WERI-Rb-1 (cell line): ENCODE data around the gene KLHDC10.
A peak's percentile ranks its signal among the peaks of the same experiment; 100 is the strongest.

ENCODE experiments used
- DNase-seq: peaks from one replicate; pipeline ENCODE4 v3.0.0-alpha.2; 2020
- H3K27ac ChIP-seq: fragments of 250-450 bp; sonication (Bioruptor Pico); 2 replicates; pipeline ENCODE4 v1.5.1; 2020; ENCODE audit warnings: mild to moderate bottlenecking, moderate library complexity
- H3K27me3 ChIP-seq: fragments of 250-450 bp; sonication (Bioruptor Pico); 2 replicates; pipeline ENCODE4 v1.5.1; 2021; ENCODE audit warnings: mild to moderate bottlenecking, low read depth, moderate library complexity; ENCODE audit not compliant: insufficient read depth, severe bottlenecking
- H3K36me3 ChIP-seq: fragments of 250-450 bp; sonication (Bioruptor Pico); 2 replicates; pipeline ENCODE4 v1.5.1; 2020; ENCODE audit warnings: mild to moderate bottlenecking, moderate library complexity
- H3K4me3 ChIP-seq: 2 replicates; pipeline ENCODE4 v1.5.1; 2011; ENCODE audit warnings: low read depth, mild to moderate bottlenecking, control low read depth, low read length
- H3K9me3 ChIP-seq: fragments of 250-450 bp; sonication (Bioruptor Pico); 2 replicates; pipeline ENCODE4 v1.5.1; 2021; ENCODE audit warnings: mild to moderate bottlenecking, moderate library complexity; ENCODE audit not compliant: severe bottlenecking
- TF ChIP-seq, protein P1 (sequence below): IDR thresholded peaks from 2 replicates; pipeline ENCODE4 v1.5.1; 2011; ENCODE audit warnings: low read depth, mild to moderate bottlenecking, control low read depth, inconsistent platforms, low read length

Gene KLHDC10

DNA sequence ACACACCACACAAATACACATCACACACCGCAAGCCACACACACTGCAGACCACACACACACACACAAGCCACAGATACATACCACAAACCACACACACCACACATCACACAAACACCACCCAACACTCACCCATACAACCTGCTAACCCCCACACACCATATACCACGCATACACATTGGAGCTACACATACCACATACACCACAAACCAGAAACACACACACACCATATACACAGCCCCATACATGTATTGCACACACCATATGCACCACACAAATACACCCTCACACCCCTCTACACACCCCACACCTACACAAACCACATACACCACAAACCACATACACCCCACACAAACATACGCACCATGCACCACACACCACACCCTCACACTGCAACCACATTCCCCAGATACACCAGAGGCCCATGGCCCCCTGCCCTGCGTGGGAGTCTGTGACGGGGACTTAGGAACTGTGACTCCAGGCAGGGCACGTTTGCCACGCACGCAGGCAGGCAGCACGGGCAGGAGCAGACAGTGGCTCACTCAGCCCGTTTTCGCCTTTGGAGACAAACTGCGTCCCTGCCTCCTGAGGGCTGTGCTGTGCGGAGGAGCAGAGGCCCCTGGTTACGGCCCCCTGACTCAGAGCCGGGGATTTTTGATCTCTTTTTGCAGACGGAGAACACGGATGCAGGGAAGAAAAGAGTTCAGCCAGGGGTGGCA, 82.3 kb downstream of the KLHDC10 start:
- H3K36me3 ChIP-seq = no peaks in the 10 kb centered on the region
- H3K9me3 ChIP-seq = no peaks in the 10 kb centered on the region
- H3K27ac ChIP-seq = no peak overlapping the region

DNA sequence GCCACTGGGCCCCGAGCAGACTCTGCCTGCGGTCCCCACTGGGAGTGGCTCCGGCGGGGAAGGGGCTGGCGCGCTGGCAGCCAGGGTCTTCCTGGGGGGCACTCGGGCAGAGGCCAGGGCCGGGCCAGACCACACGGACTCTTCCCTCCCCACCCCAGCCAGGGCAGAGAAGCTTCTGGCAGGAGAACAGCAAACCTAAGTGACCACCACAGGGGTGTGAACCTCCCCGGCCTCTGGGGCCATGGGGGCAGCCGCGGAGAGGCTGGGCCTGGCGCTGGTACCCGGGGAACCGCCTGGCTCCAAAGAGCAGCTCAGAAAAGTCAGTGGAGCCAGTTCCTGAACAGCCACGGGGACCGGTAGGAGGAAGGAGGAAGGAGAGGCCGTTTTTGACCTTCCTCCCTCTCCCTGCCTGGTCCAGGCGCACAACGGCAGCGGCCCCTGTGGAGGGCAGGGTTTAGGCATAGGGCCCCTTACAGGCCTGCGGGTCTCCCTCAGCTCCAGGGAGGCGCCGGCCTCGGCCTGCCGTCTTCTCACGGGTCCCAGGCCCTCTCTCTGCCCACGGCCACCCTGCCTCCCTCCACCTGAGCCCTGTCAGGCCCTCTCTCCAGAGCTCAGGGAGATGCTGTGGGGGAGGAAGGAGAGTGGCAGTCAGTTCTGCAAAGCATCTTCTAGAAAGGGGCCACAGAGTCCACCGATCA, 83.0 kb downstream of the KLHDC10 start:
- DNase-seq = no peak
- no peaks in the 10 kb centered on the region for H3K36me3 ChIP-seq
- TF ChIP-seq, protein P1, sequence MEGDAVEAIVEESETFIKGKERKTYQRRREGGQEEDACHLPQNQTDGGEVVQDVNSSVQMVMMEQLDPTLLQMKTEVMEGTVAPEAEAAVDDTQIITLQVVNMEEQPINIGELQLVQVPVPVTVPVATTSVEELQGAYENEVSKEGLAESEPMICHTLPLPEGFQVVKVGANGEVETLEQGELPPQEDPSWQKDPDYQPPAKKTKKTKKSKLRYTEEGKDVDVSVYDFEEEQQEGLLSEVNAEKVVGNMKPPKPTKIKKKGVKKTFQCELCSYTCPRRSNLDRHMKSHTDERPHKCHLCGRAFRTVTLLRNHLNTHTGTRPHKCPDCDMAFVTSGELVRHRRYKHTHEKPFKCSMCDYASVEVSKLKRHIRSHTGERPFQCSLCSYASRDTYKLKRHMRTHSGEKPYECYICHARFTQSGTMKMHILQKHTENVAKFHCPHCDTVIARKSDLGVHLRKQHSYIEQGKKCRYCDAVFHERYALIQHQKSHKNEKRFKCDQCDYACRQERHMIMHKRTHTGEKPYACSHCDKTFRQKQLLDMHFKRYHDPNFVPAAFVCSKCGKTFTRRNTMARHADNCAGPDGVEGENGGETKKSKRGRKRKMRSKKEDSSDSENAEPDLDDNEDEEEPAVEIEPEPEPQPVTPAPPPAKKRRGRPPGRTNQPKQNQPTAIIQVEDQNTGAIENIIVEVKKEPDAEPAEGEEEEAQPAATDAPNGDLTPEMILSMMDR = no peak
- no peak overlapping the region for H3K4me3 ChIP-seq
- H3K9me3 ChIP-seq = no peaks in the 10 kb centered on the region
- H3K27ac ChIP-seq = no peak overlapping the region
- no peaks in the 10 kb centered on the region for H3K27me3 ChIP-seq

More for the DNA sequence above, 82.3 kb downstream of the KLHDC10 start:
- Histone ChIP-seq H3K4me3 (no peak overlapping the region), H3K27me3 (no peaks in the 10 kb centered on the region)
- TF ChIP-seq, protein P1 = no peak
- no peak for DNase-seq

DNA sequence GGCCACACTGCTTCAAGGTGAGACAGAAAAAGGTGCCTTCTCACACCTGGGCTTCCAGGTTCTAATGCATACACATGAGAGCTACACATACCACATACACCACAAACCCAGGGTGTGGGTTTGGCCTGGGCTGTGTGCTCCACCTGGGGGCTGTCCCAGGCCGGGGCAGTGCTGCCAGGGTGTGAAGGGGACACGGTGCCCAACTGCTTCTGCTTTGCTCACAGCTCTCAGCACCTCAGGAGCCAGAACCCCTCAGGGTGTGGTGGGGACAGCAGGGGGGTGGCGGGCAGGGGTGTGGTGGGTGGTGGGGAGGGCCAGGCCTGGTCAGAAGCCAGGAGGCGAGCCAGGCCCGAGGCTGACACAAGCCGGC, 83.8 kb downstream of the KLHDC10 start:
- TF ChIP-seq, protein P1 = no peak
- no peaks in the 10 kb centered on the region; the same call in 1 of the 2 replicates for H3K36me3 ChIP-seq
- no peaks in the 10 kb centered on the region for H3K27me3 ChIP-seq
- no peak overlapping the region for H3K4me3 ChIP-seq
- no peaks in the 10 kb centered on the region for H3K9me3 ChIP-seq
- no peak for DNase-seq
- no peak overlapping the region for H3K27ac ChIP-seq

DNA sequence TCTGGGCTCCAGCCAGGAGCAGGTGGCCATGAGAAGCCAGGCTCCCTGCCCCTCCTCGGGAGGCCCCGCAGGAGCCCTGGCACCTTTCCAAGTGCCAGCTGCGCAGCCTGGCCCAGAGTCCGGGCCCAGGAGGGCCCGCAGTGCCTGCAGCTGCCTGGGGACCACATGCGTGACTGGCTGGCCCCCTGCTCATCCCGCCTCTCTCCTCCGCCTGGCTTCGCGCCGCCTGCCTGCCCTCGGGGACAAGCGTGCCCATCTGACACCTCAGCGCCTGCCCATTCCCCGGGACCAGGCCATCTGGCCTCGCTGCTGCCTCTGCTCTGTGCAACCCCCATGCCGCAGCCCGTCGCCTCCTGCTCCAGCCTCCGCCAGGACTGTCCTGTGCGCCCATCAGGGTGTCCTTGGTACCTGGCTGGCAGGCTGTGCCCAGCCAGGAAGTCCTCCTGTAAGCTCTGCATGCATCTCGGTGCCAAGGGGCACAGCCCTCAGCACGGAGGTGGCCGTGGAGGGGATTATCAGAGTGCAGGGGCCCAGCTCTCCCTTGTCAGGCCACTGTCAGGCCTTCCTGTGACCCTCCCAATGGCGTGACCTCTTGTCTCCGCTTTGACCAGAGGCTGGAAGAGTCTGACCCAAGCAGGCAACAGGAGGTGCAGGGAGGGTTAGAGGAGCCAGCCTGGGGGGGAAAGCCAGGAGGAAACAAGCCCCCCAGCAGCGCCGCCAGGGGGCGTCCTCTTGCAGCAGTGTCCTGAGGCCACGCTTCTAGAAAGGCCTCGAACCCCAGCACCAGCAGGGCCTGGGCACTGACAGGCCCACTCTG, 84.4 kb downstream of the KLHDC10 start:
- no peak for DNase-seq

DNA sequence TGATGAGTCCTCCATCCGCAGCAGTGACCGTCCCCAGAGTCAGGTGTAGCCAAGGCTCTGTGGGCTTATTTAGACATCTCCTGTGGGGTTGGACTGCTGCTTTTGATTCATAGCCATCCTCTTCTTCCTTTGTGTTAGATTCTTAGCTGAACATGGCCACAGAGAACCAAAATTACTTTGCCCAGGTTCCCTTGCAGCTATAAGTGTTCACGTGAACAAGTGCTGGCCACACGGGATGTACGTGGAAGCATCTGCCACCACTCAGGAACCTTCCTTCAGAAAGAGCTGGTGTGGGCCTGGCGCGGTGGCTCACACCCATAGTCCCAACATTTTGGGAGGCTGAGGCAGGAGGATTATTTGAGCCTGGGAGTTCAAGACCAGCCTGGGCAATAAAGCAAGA, 85.8 kb downstream of the KLHDC10 start:
- DNase-seq = no peak
- H3K27me3 ChIP-seq = no peaks in the 10 kb centered on the region
- no peaks in the 10 kb centered on the region for H3K9me3 ChIP-seq
- H3K36me3 ChIP-seq = peaks cover 6% of the 10 kb centered on the region
- TF ChIP-seq, protein P1 = no peak
- H3K4me3 ChIP-seq = no peak overlapping the region
- H3K27ac ChIP-seq = no peak overlapping the region

More for the DNA sequence above, 84.4 kb downstream of the KLHDC10 start:
- no peaks in the 10 kb centered on the region for H3K9me3 ChIP-seq
- TF ChIP-seq, protein P1 = peak; percentile 31; the same call in 1 of the 2 replicates
- H3K4me3 ChIP-seq = no peak overlapping the region
- no peak overlapping the region for H3K27ac ChIP-seq
- peaks cover 2% of the 10 kb centered on the region for H3K36me3 ChIP-seq
- no peaks in the 10 kb centered on the region for H3K27me3 ChIP-seq
